Neural progenitor cell (in vitro differentiated cells): ENCODE data around the gene DNASE1L2. TPM values are rescaled to one million over a fixed set of nuclear protein-coding genes. Genes with fewer than 3 reads are reported as not detected.

Experiments used
- DNase-seq: peaks from one replicate; pipeline ENCODE4 v3.0.0-alpha.2; 2016; ENCODE audit warnings: low spot score
- H2AFZ ChIP-seq: fragments of 200-600 bp; sonication (generic); replicated peaks from 2 replicates; pipeline ENCODE4 v1.6.1; 2016; ENCODE audit warnings: antibody characterized with exemption
- H3F3A ChIP-seq: fragments of 200-600 bp; sonication (generic); 2 replicates; pipeline ENCODE4 v1.6.1; 2016; ENCODE audit warnings: antibody characterized with exemption, low read depth
- H3K27ac ChIP-seq: fragments of 200-600 bp; sonication (generic); 2 replicates; pipeline ENCODE4 v1.5.1; 2016; ENCODE audit warnings: mild to moderate bottlenecking
- H3K27me3 ChIP-seq: fragments of 200-600 bp; sonication (generic); 2 replicates; pipeline ENCODE4 v1.6.1; 2016; ENCODE audit warnings: mild to moderate bottlenecking, moderate library complexity
- H3K36me3 ChIP-seq: fragments of 200-600 bp; sonication (generic); 2 replicates; pipeline ENCODE4 v1.5.1; 2016
- H3K4me1 ChIP-seq: fragments of 200-600 bp; sonication (generic); 2 replicates; pipeline ENCODE4 v1.6.1; 2016; ENCODE audit warnings: mixed run types
- H3K4me2 ChIP-seq: fragments of 200-600 bp; sonication (generic); 2 replicates; pipeline ENCODE4 v1.6.1; 2016
- H3K4me3 ChIP-seq: fragments of 200-600 bp; sonication (generic); 2 replicates; pipeline ENCODE4 v1.5.1; 2016
- H3K79me2 ChIP-seq: fragments of 200-600 bp; sonication (generic); 2 replicates; pipeline ENCODE4 v1.6.1; 2016; ENCODE audit warnings: low read depth
- H3K9ac ChIP-seq: fragments of 200-600 bp; sonication (generic); 2 replicates; pipeline ENCODE4 v1.6.1; 2016
- H3K9me3 ChIP-seq: fragments of 200-600 bp; sonication (generic); 2 replicates; pipeline ENCODE4 v1.5.1; 2016; ENCODE audit warnings: low read depth
- H4K20me1 ChIP-seq: fragments of 200-600 bp; sonication (generic); 2 replicates; pipeline ENCODE4 v1.6.1; 2016; ENCODE audit warnings: low read depth
- H3K27ac Mint-ChIP-seq: 3 replicates; pipeline ENCODE4 v1.8.0; 2021; ENCODE audit warnings: mixed read lengths
- H3K27me3 Mint-ChIP-seq: 2 replicates; pipeline ENCODE4 v1.8.0; 2022; ENCODE audit warnings: low read depth, mild to moderate bottlenecking, inconsistent platforms, moderate library complexity, mixed read lengths; ENCODE audit not compliant: insufficient read depth
- H3K36me3 Mint-ChIP-seq: 3 replicates; pipeline ENCODE4 v1.8.0; 2021; ENCODE audit warnings: mixed read lengths
- H3K4me1 Mint-ChIP-seq: 3 replicates; pipeline ENCODE4 v1.8.0; 2021; ENCODE audit warnings: mixed read lengths
- H3K4me3 Mint-ChIP-seq: 3 replicates; pipeline ENCODE4 v1.8.0; 2021; ENCODE audit warnings: mild to moderate bottlenecking, moderate library complexity, mixed read lengths
- H3K9me3 Mint-ChIP-seq: 3 replicates; pipeline ENCODE4 v1.8.0; 2020; ENCODE audit warnings: mixed read lengths
- EZH2 ChIP-seq: fragments of 200-600 bp; sonication (generic); IDR thresholded peaks from 2 replicates; pipeline ENCODE4 v1.6.1; 2017; ENCODE audit warnings: antibody characterized with exemption, mild to moderate bottlenecking, moderate library complexity
- EZH2phosphoT487 ChIP-seq: fragments of 200-600 bp; sonication (generic); IDR thresholded peaks from 2 replicates; pipeline ENCODE4 v1.6.1; 2017; ENCODE audit warnings: antibody characterized with exemption
- total RNA-seq: library from RNA; depleted of rRNA; stranded (reverse); fragments of >200 nt; gene quantifications from 2 replicates; pipeline ENCODE4 v1.2.3, GENCODE V29; 2015; ENCODE audit warnings: low replicate concordance
- TF ChIP-seq, protein P1 (sequence below): fragments of 200-600 bp; sonication (generic); IDR thresholded peaks from 2 replicates; pipeline ENCODE4 v1.5.1; 2017; ENCODE audit warnings: antibody characterized with exemption, mild to moderate bottlenecking

DNASE1L2 gene
- total RNA-seq, 1 donor from 2014 or later, result 0.21 TPM

DNA sequence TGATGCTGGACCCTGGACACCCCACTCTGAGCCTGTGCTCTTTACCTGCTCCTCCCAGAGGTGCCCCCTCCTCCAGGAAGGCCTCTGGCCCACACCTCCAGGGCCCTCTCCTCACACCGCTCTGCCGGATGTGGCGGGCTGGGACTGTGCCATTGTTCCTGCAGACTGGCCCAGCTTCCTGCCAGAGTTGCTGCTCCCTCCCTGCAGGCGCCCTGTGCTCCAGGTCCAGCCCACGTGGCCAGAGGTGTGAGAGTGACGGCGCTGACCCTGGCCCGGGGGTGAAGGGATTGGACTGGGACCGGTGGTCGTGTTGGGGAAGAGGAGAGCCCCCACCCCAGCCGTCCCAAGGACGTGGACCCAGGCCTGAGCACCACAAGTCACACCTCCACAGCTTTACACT is 7.2 kb upstream of the DNASE1L2 start:
- H3K9me3 ChIP-seq, result no peaks in the 10 kb centered on the region
- no peaks in the 10 kb centered on the region for H3K27me3 ChIP-seq
- H3K9ac ChIP-seq, result no peak overlapping the region
- H3K4me2 ChIP-seq, result no peak overlapping the region
- peaks cover 2% of the 10 kb centered on the region for H3K27me3 Mint-ChIP-seq
- H3K4me1 Mint-ChIP-seq, result peaks cover 9% of the 10 kb centered on the region
- TF ChIP-seq EZH2phosphoT487 (no peak), EZH2 (no peak)
- TF ChIP-seq, protein P1, sequence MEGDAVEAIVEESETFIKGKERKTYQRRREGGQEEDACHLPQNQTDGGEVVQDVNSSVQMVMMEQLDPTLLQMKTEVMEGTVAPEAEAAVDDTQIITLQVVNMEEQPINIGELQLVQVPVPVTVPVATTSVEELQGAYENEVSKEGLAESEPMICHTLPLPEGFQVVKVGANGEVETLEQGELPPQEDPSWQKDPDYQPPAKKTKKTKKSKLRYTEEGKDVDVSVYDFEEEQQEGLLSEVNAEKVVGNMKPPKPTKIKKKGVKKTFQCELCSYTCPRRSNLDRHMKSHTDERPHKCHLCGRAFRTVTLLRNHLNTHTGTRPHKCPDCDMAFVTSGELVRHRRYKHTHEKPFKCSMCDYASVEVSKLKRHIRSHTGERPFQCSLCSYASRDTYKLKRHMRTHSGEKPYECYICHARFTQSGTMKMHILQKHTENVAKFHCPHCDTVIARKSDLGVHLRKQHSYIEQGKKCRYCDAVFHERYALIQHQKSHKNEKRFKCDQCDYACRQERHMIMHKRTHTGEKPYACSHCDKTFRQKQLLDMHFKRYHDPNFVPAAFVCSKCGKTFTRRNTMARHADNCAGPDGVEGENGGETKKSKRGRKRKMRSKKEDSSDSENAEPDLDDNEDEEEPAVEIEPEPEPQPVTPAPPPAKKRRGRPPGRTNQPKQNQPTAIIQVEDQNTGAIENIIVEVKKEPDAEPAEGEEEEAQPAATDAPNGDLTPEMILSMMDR, result no peak
- peaks cover 36% of the 10 kb centered on the region for H3K79me2 ChIP-seq
- no peak overlapping the region for H3K27ac Mint-ChIP-seq
- no peak for DNase-seq
- H3K9me3 Mint-ChIP-seq, result no peaks in the 10 kb centered on the region
- no peak overlapping the region for H3K27ac ChIP-seq
- H3K4me3 Mint-ChIP-seq, result no peak overlapping the region
- H3K4me1 ChIP-seq, result peaks cover 6% of the 10 kb centered on the region
- H3K36me3 Mint-ChIP-seq, result peaks cover 2% of the 10 kb centered on the region
- no peaks in the 10 kb centered on the region for H3K36me3 ChIP-seq
- no peaks in the 10 kb centered on the region for H3F3A ChIP-seq
- H4K20me1 ChIP-seq, result peaks cover 32% of the 10 kb centered on the region
- no peak overlapping the region for H2AFZ ChIP-seq
- H3K4me3 ChIP-seq, result no peak overlapping the region

DNA sequence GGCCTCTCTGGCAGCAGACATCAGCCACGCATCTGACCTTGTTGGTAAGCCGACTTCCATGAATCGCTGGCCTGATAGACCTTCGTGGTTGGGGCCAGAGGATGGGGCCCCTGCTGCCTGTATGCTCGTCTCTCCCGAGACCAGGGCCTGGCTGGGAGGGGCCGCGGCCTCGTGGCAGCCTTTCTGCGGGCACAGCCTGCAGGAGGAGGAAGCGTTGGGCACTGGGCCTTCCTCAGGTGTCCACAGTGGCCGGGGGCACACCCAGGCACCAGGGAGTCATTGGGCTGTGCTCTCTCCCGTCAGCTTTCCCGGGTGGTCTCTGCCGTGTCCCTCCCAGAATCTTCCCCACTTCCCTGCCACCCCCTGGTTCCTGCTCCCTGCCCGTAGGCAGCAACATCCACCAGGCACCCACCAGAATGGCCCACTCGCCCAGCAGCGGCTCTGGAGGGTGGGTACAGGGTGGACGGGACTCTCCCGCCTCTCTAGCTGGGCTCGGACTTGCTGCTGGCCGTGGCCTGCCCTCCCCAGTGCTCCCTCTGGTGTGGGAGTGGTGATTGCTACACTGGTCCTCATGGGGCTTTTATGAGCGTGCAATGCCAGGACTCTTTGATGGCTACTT is 6.5 kb upstream of the DNASE1L2 start:
- Mint-ChIP-seq H3K4me3 (no peak overlapping the region), H3K27ac (no peak overlapping the region), H3K27me3 (peaks cover 2% of the 10 kb centered on the region), H3K4me1 (peaks cover 3% of the 10 kb centered on the region), H3K36me3 (peaks cover 2% of the 10 kb centered on the region), H3K9me3 (no peaks in the 10 kb centered on the region)
- H3K4me3 ChIP-seq, result no peak overlapping the region
- no peaks in the 10 kb centered on the region for H3K9me3 ChIP-seq
- no peak overlapping the region for H3K27ac ChIP-seq
- no peak overlapping the region for H3K4me2 ChIP-seq
- H2AFZ ChIP-seq, result no peak overlapping the region
- H3K9ac ChIP-seq, result no peak overlapping the region
- H3K36me3 ChIP-seq, result no peaks in the 10 kb centered on the region
- H3K79me2 ChIP-seq, result peaks cover 30% of the 10 kb centered on the region
- no peak for DNase-seq
- no peaks in the 10 kb centered on the region for H3K27me3 ChIP-seq
- no peaks in the 10 kb centered on the region for H3K4me1 ChIP-seq
- TF ChIP-seq, protein P1, result no peak
- TF ChIP-seq EZH2 (no peak), EZH2phosphoT487 (no peak)
- H4K20me1 ChIP-seq, result peaks cover 26% of the 10 kb centered on the region
- no peaks in the 10 kb centered on the region for H3F3A ChIP-seq

DNA sequence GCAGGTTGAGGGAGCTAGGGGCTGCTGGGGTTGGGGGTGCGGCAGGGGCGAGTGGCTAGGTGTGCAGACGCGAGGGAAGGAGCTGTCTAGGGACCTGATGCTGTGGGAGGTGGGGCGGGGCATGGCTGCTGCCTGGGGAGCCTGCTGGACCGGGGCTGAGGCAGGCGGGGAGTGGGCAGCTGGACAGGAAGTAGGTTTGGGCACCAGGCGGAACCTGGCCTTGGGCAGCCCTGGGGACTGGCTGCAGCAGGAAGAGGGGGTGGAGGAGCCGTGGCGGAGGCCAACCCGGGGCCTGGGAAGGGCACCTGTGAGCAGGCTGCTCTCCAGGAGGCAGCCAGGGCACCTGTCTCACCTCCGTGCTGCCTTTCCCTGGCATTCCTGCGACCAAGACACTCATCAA is 5.9 kb upstream of the DNASE1L2 start:
- Histone ChIP-seq H3K36me3 (no peaks in the 10 kb centered on the region), H3F3A (no peaks in the 10 kb centered on the region)
- peaks cover 5% of the 10 kb centered on the region for H3K27me3 Mint-ChIP-seq

More for the DNA sequence above, 5.9 kb upstream of the DNASE1L2 start:
- Mint-ChIP-seq H3K4me3 (no peak overlapping the region), H3K36me3 (peaks cover 3% of the 10 kb centered on the region), H3K4me1 (peaks cover 3% of the 10 kb centered on the region), H3K9me3 (no peaks in the 10 kb centered on the region), H3K27ac (no peak overlapping the region)
- peaks cover 24% of the 10 kb centered on the region for H3K79me2 ChIP-seq
- no peaks in the 10 kb centered on the region for H3K27me3 ChIP-seq
- no peak overlapping the region for H3K4me3 ChIP-seq
- DNase-seq, result no peak
- H3K27ac ChIP-seq, result no peak overlapping the region
- no peak overlapping the region for H3K4me2 ChIP-seq
- H3K9me3 ChIP-seq, result no peaks in the 10 kb centered on the region
- H3K9ac ChIP-seq, result no peak overlapping the region
- peaks cover 23% of the 10 kb centered on the region for H4K20me1 ChIP-seq
- no peaks in the 10 kb centered on the region for H3K4me1 ChIP-seq
- no peak overlapping the region for H2AFZ ChIP-seq
- TF ChIP-seq EZH2 (no peak), EZH2phosphoT487 (no peak)
- TF ChIP-seq, protein P1, result no peak
